MM.1S (cell line): Measurements from ENCODE around the gene ASPN.

Experiments used
- DNase-seq: peaks from one replicate; pipeline ENCODE4 v3.0.0-alpha.2; 2015
- H2AFZ ChIP-seq: fragments of 300-600 bp; sonication (generic); 2 replicates; pipeline ENCODE4 v1.6.0; 2016; ENCODE audit warnings: antibody characterized with exemption, low read length
- H3F3A ChIP-seq: fragments of 300-600 bp; sonication (generic); 2 replicates; pipeline ENCODE4 v1.6.1; 2016; ENCODE audit warnings: mild to moderate bottlenecking, antibody characterized with exemption, low read length, moderate library complexity, mixed read lengths; ENCODE audit not compliant: insufficient read depth
- H3K27ac ChIP-seq: fragments of 300-600 bp; sonication (generic); 2 replicates; pipeline ENCODE4 v1.5.1; 2016; ENCODE audit warnings: mild to moderate bottlenecking, low read length
- H3K27me3 ChIP-seq: fragments of 300-600 bp; sonication (generic); replicated peaks from 2 replicates; pipeline ENCODE4 v1.6.0; 2016; ENCODE audit warnings: low read length; ENCODE audit not compliant: insufficient read depth
- H3K36me3 ChIP-seq: fragments of 300-600 bp; sonication (generic); replicated peaks from 2 replicates; pipeline ENCODE4 v1.6.1; 2016; ENCODE audit warnings: mild to moderate bottlenecking, low read length, mixed read lengths; ENCODE audit not compliant: insufficient read depth
- H3K4me1 ChIP-seq: fragments of 300-600 bp; sonication (generic); 2 replicates; pipeline ENCODE4 v1.6.1; 2016; ENCODE audit warnings: low read length, mixed read lengths
- H3K4me2 ChIP-seq: fragments of 300-600 bp; sonication (generic); 2 replicates; pipeline ENCODE4 v1.6.0; 2016; ENCODE audit warnings: low read depth, low read length
- H3K4me3 ChIP-seq: fragments of 300-600 bp; sonication (generic); 2 replicates; pipeline ENCODE4 v1.5.1; 2016; ENCODE audit warnings: low read length, mixed read lengths
- H3K79me2 ChIP-seq: fragments of 300-600 bp; sonication (generic); 2 replicates; pipeline ENCODE4 v1.6.1; 2016; ENCODE audit warnings: mixed run types, low read length, mixed read lengths
- H3K9ac ChIP-seq: fragments of 300-600 bp; sonication (generic); 2 replicates; pipeline ENCODE4 v1.6.1; 2016; ENCODE audit warnings: low read length, mixed read lengths
- H3K9me2 ChIP-seq: fragments of 300-600 bp; sonication (generic); replicated peaks from 2 replicates; pipeline ENCODE4 v1.6.1; 2016; ENCODE audit warnings: mild to moderate bottlenecking, low read length, mixed read lengths; ENCODE audit not compliant: insufficient read depth
- H3K9me3 ChIP-seq: fragments of 300-600 bp; sonication (generic); replicated peaks from 2 replicates; pipeline ENCODE4 v1.6.1; 2016; ENCODE audit warnings: mild to moderate bottlenecking, low read length, mixed read lengths; ENCODE audit not compliant: insufficient read depth
- H4K20me1 ChIP-seq: fragments of 300-600 bp; sonication (generic); 2 replicates; pipeline ENCODE4 v1.6.1; 2016; ENCODE audit warnings: mild to moderate bottlenecking, low read length, moderate library complexity, mixed read lengths; ENCODE audit not compliant: insufficient read depth
- CTCF ChIP-seq: fragments of 300-600 bp; sonication (generic); IDR thresholded peaks from 2 replicates; pipeline ENCODE4 v1.5.1; 2016; ENCODE audit warnings: antibody characterized with exemption, low read length, mixed read lengths
- EZH2 ChIP-seq: fragments of 300-600 bp; sonication (generic); optimal IDR thresholded peaks from 2 replicates; pipeline ENCODE3; 2017; ENCODE audit warnings: low read depth, mild to moderate bottlenecking, antibody characterized with exemption, low read length, mixed read lengths
- EZH2phosphoT487 ChIP-seq: fragments of 300-600 bp; sonication (generic); IDR thresholded peaks from 2 replicates; pipeline ENCODE4 v1.6.1; 2018; ENCODE audit warnings: antibody characterized with exemption, low read length

The ASPN gene

DNA sequence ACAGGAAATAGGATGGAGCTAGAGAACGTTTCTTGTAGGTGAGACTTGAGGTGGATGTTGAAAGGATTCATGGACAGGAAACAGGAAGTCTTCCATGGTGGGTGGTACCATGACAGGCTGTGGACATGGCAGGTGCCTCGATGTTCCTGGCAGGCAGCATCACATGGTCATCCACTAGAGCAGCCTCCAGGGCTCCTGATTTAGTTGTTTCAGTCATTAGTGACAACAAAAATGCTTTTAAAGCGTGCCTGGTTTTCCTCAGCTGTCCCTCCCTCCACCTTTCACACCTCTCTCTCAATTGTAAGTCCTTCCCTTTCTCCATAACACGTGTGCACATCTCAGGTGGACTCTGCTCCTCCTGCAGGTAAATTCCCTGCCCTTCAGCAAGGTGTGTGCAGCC is 25.2 kb upstream of the ASPN start:
- no peaks in the 10 kb centered on the region for H3F3A ChIP-seq
- no peak overlapping the region for H3K4me2 ChIP-seq
- H3K36me3 ChIP-seq: no peaks in the 10 kb centered on the region
- no peak for DNase-seq
- no peaks in the 10 kb centered on the region for H3K79me2 ChIP-seq
- TF ChIP-seq CTCF (no peak), EZH2 (no peak), EZH2phosphoT487 (no peak)
- H3K9ac ChIP-seq: no peak overlapping the region
- H3K9me3 ChIP-seq: no peaks in the 10 kb centered on the region
- no peak overlapping the region for H3K27ac ChIP-seq
- H3K27me3 ChIP-seq: no peaks in the 10 kb centered on the region
- H3K9me2 ChIP-seq: no peaks in the 10 kb centered on the region
- no peak overlapping the region for H3K4me3 ChIP-seq
- no peak overlapping the region for H2AFZ ChIP-seq
- peaks cover 3% of the 10 kb centered on the region; the same call in 1 of the 2 replicates for H3K4me1 ChIP-seq
- no peaks in the 10 kb centered on the region for H4K20me1 ChIP-seq

DNA sequence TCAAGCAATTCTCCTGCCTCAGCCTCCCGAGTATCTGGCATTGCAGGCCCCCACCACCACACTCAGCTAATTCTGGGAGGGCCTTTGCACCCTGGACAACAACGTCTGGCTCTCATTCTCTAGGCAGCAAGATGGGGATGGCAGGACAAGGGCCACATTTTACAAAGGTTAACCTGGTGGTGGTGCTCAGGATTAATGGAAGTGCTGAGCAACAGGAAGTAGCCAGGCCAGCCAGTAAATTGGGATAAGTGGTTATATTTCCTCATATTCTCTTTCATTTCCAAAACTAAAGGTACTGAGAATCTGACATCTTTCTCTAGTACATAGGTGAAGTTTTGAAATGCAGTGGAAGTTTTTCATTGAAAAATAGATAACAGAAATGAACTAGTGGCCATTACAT is 24.7 kb upstream of the ASPN start:
- Histone ChIP-seq H3K4me1 (peaks cover 3% of the 10 kb centered on the region; the same call in 1 of the 2 replicates), H3K79me2 (no peaks in the 10 kb centered on the region), H2AFZ (no peak overlapping the region), H3K36me3 (no peaks in the 10 kb centered on the region), H3K9me2 (no peaks in the 10 kb centered on the region), H4K20me1 (no peaks in the 10 kb centered on the region), H3K9me3 (no peaks in the 10 kb centered on the region), H3F3A (no peaks in the 10 kb centered on the region), H3K27ac (no peak overlapping the region), H3K9ac (no peak overlapping the region), H3K4me2 (no peak overlapping the region), H3K27me3 (no peaks in the 10 kb centered on the region), H3K4me3 (no peak overlapping the region)
- TF ChIP-seq EZH2phosphoT487: no peak
- TF ChIP-seq EZH2: no peak
- DNase-seq: no peak

GRCh38 chr9:92506184-92506857 is 24.0 kb upstream of the ASPN start:
- Histone ChIP-seq H2AFZ (no peak overlapping the region), H3K36me3 (no peaks in the 10 kb centered on the region), H3K4me1 (peaks cover 3% of the 10 kb centered on the region; the same call in 1 of the 2 replicates), H3K4me2 (no peak overlapping the region), H3K9me2 (no peaks in the 10 kb centered on the region), H3F3A (no peaks in the 10 kb centered on the region), H3K9me3 (no peaks in the 10 kb centered on the region), H3K9ac (no peak overlapping the region), H3K27me3 (no peaks in the 10 kb centered on the region), H4K20me1 (no peaks in the 10 kb centered on the region), H3K79me2 (no peaks in the 10 kb centered on the region), H3K27ac (no peak overlapping the region), H3K4me3 (no peak overlapping the region)
- DNase-seq: no peak
- TF ChIP-seq EZH2 (no peak), CTCF (no peak), EZH2phosphoT487 (no peak)

- H3K27me3 ChIP-seq: no peaks in the 10 kb centered on the region
- no peak overlapping the region for H3K4me3 ChIP-seq
- H4K20me1 ChIP-seq: no peaks in the 10 kb centered on the region
- no peaks in the 10 kb centered on the region for H3K9me3 ChIP-seq
- no peak for TF ChIP-seq EZH2phosphoT487
- no peak for TF ChIP-seq CTCF
- no peak overlapping the region for H2AFZ ChIP-seq
- no peaks in the 10 kb centered on the region for H3K4me1 ChIP-seq
- no peak overlapping the region for H3K4me2 ChIP-seq
- H3K79me2 ChIP-seq: no peaks in the 10 kb centered on the region
- H3K36me3 ChIP-seq: no peaks in the 10 kb centered on the region
- H3K9ac ChIP-seq: no peak overlapping the region
- no peaks in the 10 kb centered on the region for H3F3A ChIP-seq
- DNase-seq: no peak
- no peak overlapping the region for H3K27ac ChIP-seq
- H3K9me2 ChIP-seq: no peaks in the 10 kb centered on the region
These were observed 22.6 kb upstream of the ASPN start for GRCh38 chr9:92504881-92505280.
